Heart left ventricle (tissue), 16 donors: ENCODE data around the gene F13B. TPM values are rescaled to one million over a fixed set of nuclear protein-coding genes. Genes with fewer than 3 reads are reported as not detected.

Source experiments
- ATAC-seq, 4 donors: fragments of 200-7000 bp; cut with Tn5 transposase; one replicate each; pipeline ENCODE4 v1.9.1; 2020 to 2022; ENCODE audit warnings: moderate library complexity in 4 of 4, mild to moderate bottlenecking in 3 of 4, moderate number of reproducible peaks in 1 of 4
- DNase-seq, 5 donors: peaks; one replicate each; pipeline ENCODE4 v3.0.0-alpha.2; 2020
- H3K27ac ChIP-seq, 12 donors: fragments of 200-600 bp; sonication (generic) in 4 of 12; one replicate each; pipeline versions ENCODE4 v1.5.0 to v1.8.0; 2016 to 2022; ENCODE audit warnings: mild to moderate bottlenecking in 2 of 12
- H3K27me3 ChIP-seq, 9 donors: fragments of 200-600 bp; sonication (generic) in 2 of 9; one replicate each; pipeline versions ENCODE4 v1.5.1 to v1.8.0; 2016 to 2022; ENCODE audit warnings: mild to moderate bottlenecking in 3 of 9
- H3K36me3 ChIP-seq, 9 donors: fragments of 200-600 bp; sonication (generic) in 2 of 9; one replicate each; pipeline versions ENCODE4 v1.5.0 to v1.8.0; 2018 to 2022; ENCODE audit warnings: mild to moderate bottlenecking in 2 of 9
- H3K4me1 ChIP-seq, 12 donors: fragments of 200-600 bp; sonication (generic) in 4 of 12; one replicate each; pipeline versions ENCODE4 v1.5.0 to v1.8.0; 2016 to 2022; ENCODE audit warnings: mild to moderate bottlenecking in 3 of 12
- H3K4me3 ChIP-seq, 12 donors: fragments of 200-600 bp; sonication (generic) in 4 of 12; one replicate each; pipeline versions ENCODE4 v1.5.0 to v1.8.0; 2017 to 2022; ENCODE audit warnings: mild to moderate bottlenecking in 9 of 12, moderate library complexity in 4 of 12
- H3K9me3 ChIP-seq, 12 donors: fragments of 200-600 bp; sonication (generic) in 4 of 12; one replicate each; pipeline versions ENCODE4 v1.5.0 to v1.8.0; 2016 to 2022; ENCODE audit warnings: mild to moderate bottlenecking in 1 of 12
- POLR2A ChIP-seq, 2 donors: fragments of 450-650 bp; IDR thresholded peaks; one replicate each; pipeline ENCODE4 v1.6.1; 2017; ENCODE audit warnings: antibody characterized with exemption in 2 of 2, mild to moderate bottlenecking in 2 of 2, moderate library complexity in 2 of 2
- WGBS, 4 donors: extraction: QIAGEN DNeasy Blood & Tissue Kit in 2 of 4; methylation state at CpG; one replicate each; pipeline versions ENCODE4 v1.1.5 to v1.1.7; 2013 to 2018; 5-methylcytosine and 5-hydroxymethylcytosine counted together
- intact Hi-C, 10 donors: fragments of 100-400 bp; cut with DNase I; formaldehyde crosslinking; loops; one replicate each; pipeline versions ENCODE4 v1.11.1 to v1.14.2; 2022
- polyA plus RNA-seq, 2 donors: library from polyadenylated mRNA; stranded (reverse); fragments of 200-250 nt; gene quantifications; one replicate each; pipeline ENCODE4 v1.2.3, GENCODE V29; 2013
- total RNA-seq, 9 donors: library from RNA; depleted of rRNA in 2 of 9; stranded (reverse); fragments of >200 nt in 2 of 9; fragmentation: NEBNext Ultra II Directional in 3 of 9; extraction: Animal tissue kit (Norgen Biotek cat#: 25700) in 3 of 9; gene quantifications; one replicate each; pipeline versions ENCODE4 v1.1.0 to v1.2.4, GENCODE V29; 2016 to 2023
- TF ChIP-seq, protein P1 (sequence below), 12 donors: fragments of 200-600 bp; sonication (generic) in 4 of 12; IDR thresholded peaks; one replicate each; pipeline versions ENCODE4 v1.5.0 to v1.8.0; 2018 to 2022; ENCODE audit warnings: antibody characterized with exemption in 12 of 12, mild to moderate bottlenecking in 5 of 12
- donor health status: ischemic (EF 13 %, LVEDD 7.1; RV severe dilation, severe dysfunction).
- donor health status: healthy with polysubstance abuse.
- donor health status: DM: no; HTN: yes; CAD: no.
- donor health status: DM: no; HTN: no; CAD: no.
- donor health status: ischemic (EF 25% LVEDD 6.9; RV normal size, moderate dysfunction).
- donor health status: ischemic (EF 25% LVEDD 5.7; RV mildly dilated, moderate dysfunction).
- donor health status: healthy.
- donor health status: DM: yes; HTN: yes; CAD: no.
- donor health status: ischemic (EF 35%, LVEDD 5.7; RV mildly dilated, moderate dysfunction).
- donor health status: nonischemic (EF 11% LVEDD 7.7; RV severe dilation, severe dysfunction).
- donor health status: DM: yes; HTN: yes; CAD: no.
- donor health status: PGD.
- donor health status: ischemic (EF 29% LVEDD 5.4; RV normal size, mild dysfunction).
- donor health status: nonischemic (EF 23%, LVEDD 6.1; RV moderate dilation, normal function).

Gene F13B
- total and polyA plus RNA-seq, 11 donors: not detected

GRCh38 chr1:197017558-197018146 lies 49.4 kb downstream of the F13B start:
- H3K9me3 ChIP-seq: peaks cover 0 to 4% (median 0%) of the 10 kb centered on the region in 12 donors
- no peaks in the 10 kb centered on the region for H3K36me3 ChIP-seq
- intact Hi-C loops: no loop called here
- H3K27me3 ChIP-seq: no peaks in the 10 kb centered on the region
- H3K27ac ChIP-seq: no peak overlapping the region
- peak overlapping the region in 1 of 12 donors; percentile 6 for H3K4me3 ChIP-seq
- ATAC-seq (peak in 2 of 4 donors; percentile 22 to 80), DNase-seq (peak in 4 of 5 donors; percentile 18 to 34 (median 32))
- 45 to 59% (median 50%) methylated on average over 8 of the region's 8 CpGs for WGBS, 4 donors
- H3K4me1 ChIP-seq: no peaks in the 10 kb centered on the region
- no peak for TF ChIP-seq POLR2A (IDR thresholded peaks at IDR 0.05)
- TF ChIP-seq, protein P1, sequence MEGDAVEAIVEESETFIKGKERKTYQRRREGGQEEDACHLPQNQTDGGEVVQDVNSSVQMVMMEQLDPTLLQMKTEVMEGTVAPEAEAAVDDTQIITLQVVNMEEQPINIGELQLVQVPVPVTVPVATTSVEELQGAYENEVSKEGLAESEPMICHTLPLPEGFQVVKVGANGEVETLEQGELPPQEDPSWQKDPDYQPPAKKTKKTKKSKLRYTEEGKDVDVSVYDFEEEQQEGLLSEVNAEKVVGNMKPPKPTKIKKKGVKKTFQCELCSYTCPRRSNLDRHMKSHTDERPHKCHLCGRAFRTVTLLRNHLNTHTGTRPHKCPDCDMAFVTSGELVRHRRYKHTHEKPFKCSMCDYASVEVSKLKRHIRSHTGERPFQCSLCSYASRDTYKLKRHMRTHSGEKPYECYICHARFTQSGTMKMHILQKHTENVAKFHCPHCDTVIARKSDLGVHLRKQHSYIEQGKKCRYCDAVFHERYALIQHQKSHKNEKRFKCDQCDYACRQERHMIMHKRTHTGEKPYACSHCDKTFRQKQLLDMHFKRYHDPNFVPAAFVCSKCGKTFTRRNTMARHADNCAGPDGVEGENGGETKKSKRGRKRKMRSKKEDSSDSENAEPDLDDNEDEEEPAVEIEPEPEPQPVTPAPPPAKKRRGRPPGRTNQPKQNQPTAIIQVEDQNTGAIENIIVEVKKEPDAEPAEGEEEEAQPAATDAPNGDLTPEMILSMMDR (IDR thresholded peaks at IDR 0.05): no peak

DNA sequence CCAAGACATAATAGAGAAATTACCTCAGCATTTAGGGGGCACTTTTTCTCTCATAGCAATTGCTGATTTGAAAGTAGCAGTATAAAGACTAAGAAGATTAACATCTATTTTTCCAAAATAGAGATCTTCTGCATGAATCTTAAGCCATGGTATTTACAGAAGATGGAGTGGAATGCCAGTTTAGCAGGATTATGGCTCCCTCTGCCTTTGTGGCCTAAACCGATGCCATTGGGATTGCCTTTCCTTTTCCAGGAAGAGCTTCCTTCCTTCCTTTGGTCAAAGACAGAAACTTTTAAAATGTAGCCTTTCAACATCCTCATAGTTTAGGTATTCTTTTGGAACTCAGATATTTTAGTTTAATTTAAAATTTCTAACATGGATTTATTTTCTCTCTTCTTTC lies 50.3 kb downstream of the F13B start:
- intact Hi-C loops: no loop called here
- no peaks in the 10 kb centered on the region for H3K27me3 ChIP-seq
- no peaks in the 10 kb centered on the region for H3K4me1 ChIP-seq
- H3K4me3 ChIP-seq: no peak overlapping the region
- H3K27ac ChIP-seq: no peak overlapping the region
- 59 to 81% (median 66%) methylated on average over 1 of the region's 1 CpG for WGBS, 4 donors
- H3K9me3 ChIP-seq: peaks cover 0 to 10% (median 0%) of the 10 kb centered on the region in 12 donors
- TF ChIP-seq, protein P1 (IDR thresholded peaks at IDR 0.05): no peak
- TF ChIP-seq POLR2A (IDR thresholded peaks at IDR 0.05): no peak
- DNase-seq (no peak), ATAC-seq (no peak)
- H3K36me3 ChIP-seq: no peaks in the 10 kb centered on the region

GRCh38 chr1:197013234-197013633 lies 53.8 kb downstream of the F13B start:
- TF ChIP-seq POLR2A (IDR thresholded peaks at IDR 0.05): no peak
- TF ChIP-seq, protein P1 (IDR thresholded peaks at IDR 0.05): no peak
- no peak overlapping the region for H3K27ac ChIP-seq
- no peaks in the 10 kb centered on the region for H3K36me3 ChIP-seq
- peaks cover 0 to 22% (median 0%) of the 10 kb centered on the region in 12 donors for H3K9me3 ChIP-seq
- no peaks in the 10 kb centered on the region for H3K4me1 ChIP-seq
- ATAC-seq (no peak), DNase-seq (no peak)
- intact Hi-C loops: no loop called here
- H3K4me3 ChIP-seq: no peak overlapping the region
- no peaks in the 10 kb centered on the region for H3K27me3 ChIP-seq
- 82 to 94% (median 90%) methylated on average over 3 of the region's 3 CpGs for WGBS, 4 donors

DNA sequence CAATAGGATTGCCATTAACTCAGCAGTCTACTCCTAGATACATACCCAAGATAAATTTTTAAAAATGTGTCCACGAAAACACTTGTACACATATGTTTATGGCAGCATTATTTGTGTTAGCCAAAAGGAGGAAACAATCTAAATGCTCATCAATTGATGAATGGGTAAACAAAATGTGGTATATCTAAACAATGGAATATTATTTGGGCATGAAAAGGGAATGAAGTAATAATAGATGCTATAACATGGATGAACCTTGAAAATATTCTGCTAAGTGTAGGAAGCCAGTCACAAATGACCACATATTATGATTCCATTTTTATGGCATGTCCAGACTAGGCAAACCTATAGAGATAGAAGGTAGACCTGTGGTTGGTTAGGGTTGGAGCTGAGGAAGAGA lies 55.4 kb downstream of the F13B start:
- TF ChIP-seq, protein P1 (IDR thresholded peaks at IDR 0.05): no peak
- no peak for TF ChIP-seq POLR2A (IDR thresholded peaks at IDR 0.05)
- Histone ChIP-seq H3K4me3 (no peak overlapping the region), H3K4me1 (no peaks in the 10 kb centered on the region), H3K9me3 (peaks cover 0 to 22% (median 0%) of the 10 kb centered on the region in 12 donors), H3K27ac (no peak overlapping the region), H3K36me3 (no peaks in the 10 kb centered on the region), H3K27me3 (no peaks in the 10 kb centered on the region)
- WGBS, 4 donors: 94 to 98% (median 96%) methylated on average over 1 of the region's 1 CpG
- no peak for DNase-seq
- intact Hi-C loops: no loop called here
- ATAC-seq: no peak
